ENCODE data around the gene CCL25.

DNA sequence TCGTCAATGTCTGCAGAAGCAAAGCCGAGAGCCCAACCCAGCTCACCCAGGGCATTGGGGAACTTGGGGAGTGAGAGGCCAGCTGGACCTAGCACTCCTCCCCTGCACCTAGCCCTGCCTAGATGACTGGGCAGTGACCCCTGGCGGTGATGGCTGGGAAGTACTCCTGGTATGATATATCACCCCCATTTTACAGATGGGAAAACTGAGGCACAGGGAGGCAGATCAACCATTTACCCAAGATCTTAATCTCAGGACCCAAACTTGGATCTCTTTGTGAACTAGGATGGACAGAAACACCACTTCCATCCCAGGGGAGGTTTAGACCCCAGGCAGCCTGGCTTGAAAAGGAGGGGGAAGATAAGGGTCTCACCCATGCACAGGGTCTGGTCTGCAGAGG is 43.5 kb downstream of the CCL25 start:
- TF ChIP-seq POLR2AphosphoS5 (IDR thresholded peaks at IDR 0.05): no peak
- TF ChIP-seq, protein P1, sequence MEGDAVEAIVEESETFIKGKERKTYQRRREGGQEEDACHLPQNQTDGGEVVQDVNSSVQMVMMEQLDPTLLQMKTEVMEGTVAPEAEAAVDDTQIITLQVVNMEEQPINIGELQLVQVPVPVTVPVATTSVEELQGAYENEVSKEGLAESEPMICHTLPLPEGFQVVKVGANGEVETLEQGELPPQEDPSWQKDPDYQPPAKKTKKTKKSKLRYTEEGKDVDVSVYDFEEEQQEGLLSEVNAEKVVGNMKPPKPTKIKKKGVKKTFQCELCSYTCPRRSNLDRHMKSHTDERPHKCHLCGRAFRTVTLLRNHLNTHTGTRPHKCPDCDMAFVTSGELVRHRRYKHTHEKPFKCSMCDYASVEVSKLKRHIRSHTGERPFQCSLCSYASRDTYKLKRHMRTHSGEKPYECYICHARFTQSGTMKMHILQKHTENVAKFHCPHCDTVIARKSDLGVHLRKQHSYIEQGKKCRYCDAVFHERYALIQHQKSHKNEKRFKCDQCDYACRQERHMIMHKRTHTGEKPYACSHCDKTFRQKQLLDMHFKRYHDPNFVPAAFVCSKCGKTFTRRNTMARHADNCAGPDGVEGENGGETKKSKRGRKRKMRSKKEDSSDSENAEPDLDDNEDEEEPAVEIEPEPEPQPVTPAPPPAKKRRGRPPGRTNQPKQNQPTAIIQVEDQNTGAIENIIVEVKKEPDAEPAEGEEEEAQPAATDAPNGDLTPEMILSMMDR (IDR thresholded peaks at IDR 0.05): no peak

Measured in prostate gland (tissue), 2 donors.